H9 (cell line): ENCODE measurements around the gene ERN1. TPM values are rescaled to one million over a fixed set of nuclear protein-coding genes. Genes with fewer than 3 reads are reported as not detected.

Experiments used
- DNase-seq: peaks from one replicate; pipeline ENCODE4 v3.0.0-alpha.2; 2017
- H2AFZ ChIP-seq: one replicate; pipeline ENCODE4 v1.6.1; 2013; ENCODE audit warnings: mild to moderate bottlenecking, low read length, control low read depth, moderate library complexity
- H2AK5ac ChIP-seq: 2 replicates; pipeline ENCODE4 v1.6.1; 2013; ENCODE audit warnings: low read length, control low read depth, mixed read lengths; ENCODE audit not compliant: insufficient read length
- H2BK120ac ChIP-seq: one replicate; pipeline ENCODE4 v1.6.1; 2013; ENCODE audit warnings: low read depth, mild to moderate bottlenecking, low read length, control low read depth, inconsistent platforms; ENCODE audit not compliant: poor library complexity, severe bottlenecking
- H2BK12ac ChIP-seq: 2 replicates; pipeline ENCODE4 v1.6.1; 2013; ENCODE audit warnings: low read length, control low read depth, mixed read lengths, low read depth; ENCODE audit not compliant: insufficient read length
- H2BK15ac ChIP-seq: 2 replicates; pipeline ENCODE4 v1.6.1; 2013; ENCODE audit warnings: low read depth, low read length, control low read depth
- H2BK20ac ChIP-seq: one replicate; pipeline ENCODE4 v1.6.1; 2013; ENCODE audit warnings: low read depth, mild to moderate bottlenecking, low read length, control low read depth, inconsistent platforms; ENCODE audit not compliant: poor library complexity, severe bottlenecking
- H2BK5ac ChIP-seq: 2 replicates; pipeline ENCODE4 v1.6.1; 2013; ENCODE audit warnings: low read length, control low read depth, mixed read lengths; ENCODE audit not compliant: insufficient read length
- H3K14ac ChIP-seq: 2 replicates; pipeline ENCODE4 v1.6.1; 2013; ENCODE audit warnings: low read length, control low read depth; ENCODE audit not compliant: insufficient read depth
- H3K18ac ChIP-seq: 2 replicates; pipeline ENCODE4 v1.6.1; 2013; ENCODE audit warnings: low read depth, mild to moderate bottlenecking, mixed read lengths, low read length, control low read depth; ENCODE audit not compliant: insufficient read length
- H3K23ac ChIP-seq: 2 replicates; pipeline ENCODE4 v1.6.1; 2013; ENCODE audit warnings: low read length, control low read depth, mixed read lengths, low read depth; ENCODE audit not compliant: insufficient read length
- H3K23me2 ChIP-seq: 2 replicates; pipeline ENCODE4 v1.6.1; 2013; ENCODE audit warnings: low read depth, mild to moderate bottlenecking, mixed read lengths, low read length, control low read depth; ENCODE audit not compliant: insufficient read length, poor library complexity, severe bottlenecking
- H3K27ac ChIP-seq: 2 replicates; pipeline ENCODE4 v1.5.1; 2013; ENCODE audit warnings: low read length, control low read depth, mixed read lengths, low read depth; ENCODE audit not compliant: insufficient read length
- H3K27me3 ChIP-seq: 2 replicates; pipeline ENCODE4 v1.6.1; 2013; ENCODE audit warnings: low read length, control low read depth, inconsistent platforms; ENCODE audit not compliant: insufficient read depth
- H3K4ac ChIP-seq: 2 replicates; pipeline ENCODE4 v1.6.1; 2013; ENCODE audit warnings: low read depth, mild to moderate bottlenecking, control low read depth, inconsistent platforms, low read length, moderate library complexity
- H3K4me1 ChIP-seq: 2 replicates; pipeline ENCODE4 v1.6.1; 2013; ENCODE audit warnings: low read length, control low read depth, inconsistent platforms; ENCODE audit not compliant: insufficient read depth
- H3K4me2 ChIP-seq: 2 replicates; pipeline ENCODE4 v1.6.1; 2013; ENCODE audit warnings: low read length, control low read depth, mixed read lengths; ENCODE audit not compliant: insufficient read length, insufficient read depth
- H3K56ac ChIP-seq: 2 replicates; pipeline ENCODE4 v1.6.1; 2013; ENCODE audit warnings: low read depth, mild to moderate bottlenecking, mixed read lengths, low read length, control low read depth; ENCODE audit not compliant: insufficient read length
- H3K79me1 ChIP-seq: 2 replicates; pipeline ENCODE4 v1.6.1; 2013; ENCODE audit warnings: low read depth, mild to moderate bottlenecking, moderate library complexity, low read length, control low read depth, inconsistent platforms; ENCODE audit not compliant: insufficient read depth, poor library complexity, severe bottlenecking
- H3K79me2 ChIP-seq: 2 replicates; pipeline ENCODE4 v1.6.1; 2013; ENCODE audit warnings: low read length, control low read depth, inconsistent platforms; ENCODE audit not compliant: insufficient read depth
- H3K9ac ChIP-seq: 2 replicates; pipeline ENCODE4 v1.6.1; 2013; ENCODE audit warnings: low read length, control low read depth, mixed read lengths; ENCODE audit not compliant: insufficient read length; ENCODE audit errors: extremely low read depth
- H3K9me3 ChIP-seq: one replicate; pipeline ENCODE4 v1.6.1; 2013; ENCODE audit warnings: low read depth, low read length, inconsistent platforms; ENCODE audit not compliant: control insufficient read depth
- H3T11ph ChIP-seq: one replicate; pipeline ENCODE4 v1.6.1; 2013; ENCODE audit warnings: mild to moderate bottlenecking, low read length, control low read depth, inconsistent platforms
- H4K20me1 ChIP-seq: one replicate; pipeline ENCODE4 v1.6.1; 2013; ENCODE audit not compliant: control insufficient read depth, insufficient read length, insufficient read depth
- H4K5ac ChIP-seq: 2 replicates; pipeline ENCODE4 v1.6.1; 2013; ENCODE audit warnings: low read depth, mild to moderate bottlenecking, mixed read lengths, low read length, control low read depth; ENCODE audit not compliant: insufficient read length
- H4K8ac ChIP-seq: replicated peaks from 2 replicates; pipeline ENCODE4 v1.6.1; 2013; ENCODE audit warnings: low read length, control low read depth, mixed read lengths, low read depth; ENCODE audit not compliant: insufficient read length
- H4K91ac ChIP-seq: 2 replicates; pipeline ENCODE4 v1.6.1; 2013; ENCODE audit warnings: low read depth, mild to moderate bottlenecking, moderate library complexity, mixed read lengths, low read length, control low read depth; ENCODE audit not compliant: insufficient read length
- H3K27ac Mint-ChIP-seq, 3 experiments: 2 replicates in 2 of 3; 3 replicates in 1 of 3; pipeline ENCODE4 v1.8.0; 2020 to 2021; ENCODE audit warnings: mixed read lengths in 3 of 3, mild to moderate bottlenecking in 1 of 3, moderate library complexity in 1 of 3
- H3K27me3 Mint-ChIP-seq: 2 replicates; pipeline ENCODE4 v1.8.0; 2021; ENCODE audit warnings: low read depth, mild to moderate bottlenecking, moderate library complexity, mixed read lengths
- H3K36me3 Mint-ChIP-seq, 3 experiments: 2 replicates in 2 of 3; 3 replicates in 1 of 3; pipeline ENCODE4 v1.8.0; 2020 to 2021; ENCODE audit warnings: low read depth in 3 of 3, mixed read lengths in 3 of 3; ENCODE audit not compliant: insufficient read depth in 1 of 3
- H3K4me1 Mint-ChIP-seq, 2 experiments: 2 replicates each; pipeline ENCODE4 v1.8.0; 2020; ENCODE audit warnings: mixed read lengths in 2 of 2
- H3K4me3 Mint-ChIP-seq, 2 experiments: 2 replicates in 1 of 2; 3 replicates in 1 of 2; pipeline ENCODE4 v1.8.0; 2020 to 2021; ENCODE audit warnings: mild to moderate bottlenecking in 2 of 2, mixed read lengths in 2 of 2, moderate library complexity in 1 of 2
- H3K9me3 Mint-ChIP-seq, 2 experiments: 2 replicates in 1 of 2; 3 replicates in 1 of 2; pipeline ENCODE4 v1.8.0; 2020; ENCODE audit warnings: mild to moderate bottlenecking in 2 of 2, mixed read lengths in 2 of 2, moderate library complexity in 1 of 2
- WGBS: extraction: QIAGEN DNeasy Blood & Tissue Kit; methylation state at CpG from one replicate; pipeline ENCODE4 v1.1.7; 2013; ENCODE audit warnings: missing lambda C conversion rate, low lambda C conversion rate, mixed read lengths; ENCODE audit not compliant: insufficient read length; ENCODE audit errors: extremely low coverage; 5-methylcytosine and 5-hydroxymethylcytosine counted together
- total RNA-seq: library from RNA; stranded (reverse); gene quantifications from 2 replicates; pipeline ENCODE4 v1.2.1, GENCODE V29; 2021
- TF ChIP-seq, protein P1 (sequence below): fragments of 200-600 bp; sonication (generic); conservative IDR thresholded peaks from 3 replicates; pipeline ENCODE4 v1.8.0; 2021; ENCODE audit warnings: antibody characterized with exemption, mild to moderate bottlenecking

Gene ERN1
- total RNA-seq, 1 experiment from 2014 or later: 5.0 TPM

DNA sequence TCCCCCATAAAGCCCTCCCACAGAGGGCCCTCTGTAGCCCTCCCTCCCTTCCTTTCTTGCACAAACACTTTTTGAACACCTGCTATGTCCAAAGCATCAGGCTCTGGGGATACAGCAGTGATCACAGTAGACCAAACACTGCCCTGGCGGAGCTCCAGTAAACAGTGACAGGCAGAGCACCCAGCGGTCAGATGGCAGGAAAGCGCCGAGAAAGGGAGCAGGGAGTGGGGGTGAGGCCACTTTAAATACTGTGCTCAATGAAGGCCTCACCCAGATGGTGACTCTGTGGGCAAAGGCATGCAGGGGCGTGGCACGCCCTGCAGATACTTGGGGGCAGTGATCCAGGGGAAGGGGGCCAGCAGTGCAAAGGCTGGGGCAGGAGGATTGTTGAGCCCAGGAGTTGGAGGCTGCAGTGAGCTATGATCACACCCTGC lies 124.2 kb downstream of the ERN1 start:
- Histone ChIP-seq H3K4me1 (peaks cover 3% of the 10 kb centered on the region; the same call in 1 of the 2 replicates), H3K27me3 (no peaks in the 10 kb centered on the region), H4K5ac (no peak overlapping the region), H4K91ac (no peak overlapping the region), H2BK12ac (no peak overlapping the region), H3K9me3 (no peaks in the 10 kb centered on the region), H2BK120ac (no peak overlapping the region), H3K9ac (no peak overlapping the region), H2AFZ (no peak overlapping the region), H2AK5ac (no peak overlapping the region), H3K23me2 (no peaks in the 10 kb centered on the region), H3K4me2 (no peak overlapping the region), H3K14ac (no peak overlapping the region), H3K23ac (no peak overlapping the region), H3K4ac (no peak overlapping the region), H2BK5ac (no peak overlapping the region), H3K79me2 (no peaks in the 10 kb centered on the region), H4K20me1 (no peaks in the 10 kb centered on the region), H3T11ph (no peak overlapping the region), H3K56ac (no peak overlapping the region), H3K27ac (no peak overlapping the region), H2BK15ac (no peak overlapping the region), H2BK20ac (no peak overlapping the region), H4K8ac (no peak overlapping the region), H3K79me1 (no peaks in the 10 kb centered on the region), H3K18ac (no peak overlapping the region)
- H3K27me3 Mint-ChIP-seq: peaks cover 4% of the 10 kb centered on the region
- H3K4me1 Mint-ChIP-seq: peaks cover 14 to 24% of the 10 kb centered on the region in 2 experiments
- DNase-seq: peak; percentile 27
- no CpG with 5 or more reads among the region's 6 CpGs for WGBS
- TF ChIP-seq, protein P1, sequence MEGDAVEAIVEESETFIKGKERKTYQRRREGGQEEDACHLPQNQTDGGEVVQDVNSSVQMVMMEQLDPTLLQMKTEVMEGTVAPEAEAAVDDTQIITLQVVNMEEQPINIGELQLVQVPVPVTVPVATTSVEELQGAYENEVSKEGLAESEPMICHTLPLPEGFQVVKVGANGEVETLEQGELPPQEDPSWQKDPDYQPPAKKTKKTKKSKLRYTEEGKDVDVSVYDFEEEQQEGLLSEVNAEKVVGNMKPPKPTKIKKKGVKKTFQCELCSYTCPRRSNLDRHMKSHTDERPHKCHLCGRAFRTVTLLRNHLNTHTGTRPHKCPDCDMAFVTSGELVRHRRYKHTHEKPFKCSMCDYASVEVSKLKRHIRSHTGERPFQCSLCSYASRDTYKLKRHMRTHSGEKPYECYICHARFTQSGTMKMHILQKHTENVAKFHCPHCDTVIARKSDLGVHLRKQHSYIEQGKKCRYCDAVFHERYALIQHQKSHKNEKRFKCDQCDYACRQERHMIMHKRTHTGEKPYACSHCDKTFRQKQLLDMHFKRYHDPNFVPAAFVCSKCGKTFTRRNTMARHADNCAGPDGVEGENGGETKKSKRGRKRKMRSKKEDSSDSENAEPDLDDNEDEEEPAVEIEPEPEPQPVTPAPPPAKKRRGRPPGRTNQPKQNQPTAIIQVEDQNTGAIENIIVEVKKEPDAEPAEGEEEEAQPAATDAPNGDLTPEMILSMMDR: no peak
- no peaks in the 10 kb centered on the region for H3K9me3 Mint-ChIP-seq
- H3K27ac Mint-ChIP-seq: no peak overlapping the region; a peak in 1 of 7 replicates
- H3K36me3 Mint-ChIP-seq: no peaks in the 10 kb centered on the region
- H3K4me3 Mint-ChIP-seq: no peak overlapping the region
